HG02870 (cell line): ENCODE data around the gene KRT27.
"Not testable (repeated sequence)": the region's sequence is repeated elsewhere in the genome, so short reads cannot be mapped to it uniquely, and the experiment has no call there.

Experiments used
- ATAC-seq: cut with Tn5 transposase; IDR thresholded peaks from one replicate; pipeline ENCODE4 v1.9.1; 2021; ENCODE audit warnings: mild to moderate bottlenecking, moderate library complexity; ENCODE audit not compliant: unreplicated experiment

The KRT27 gene

DNA sequence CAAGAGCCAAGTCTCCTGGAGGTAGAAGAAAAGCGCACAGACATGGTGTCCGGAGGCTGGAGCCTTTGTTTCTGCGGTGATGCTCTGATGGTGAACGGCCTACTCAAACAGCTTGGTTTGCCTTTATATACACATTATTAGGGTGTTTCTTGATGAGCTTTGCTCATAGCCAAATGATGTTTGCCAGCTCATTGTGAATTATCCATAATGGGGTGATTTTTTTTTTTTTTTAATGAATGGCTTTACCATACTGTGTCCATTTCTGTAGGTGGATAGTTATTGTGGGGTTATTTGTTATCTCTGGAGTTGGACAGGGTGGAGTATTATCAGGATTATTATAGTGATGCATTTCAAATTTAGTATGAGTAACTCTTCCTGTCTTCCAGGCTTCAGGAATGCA, at the start of gene KRT27:
KRT27 (minus strand) TSS at position 101 of the 400 bp plus-strand sequence; CDS start at position 44, 57 bp downstream.
- no peak for ATAC-seq

DNA sequence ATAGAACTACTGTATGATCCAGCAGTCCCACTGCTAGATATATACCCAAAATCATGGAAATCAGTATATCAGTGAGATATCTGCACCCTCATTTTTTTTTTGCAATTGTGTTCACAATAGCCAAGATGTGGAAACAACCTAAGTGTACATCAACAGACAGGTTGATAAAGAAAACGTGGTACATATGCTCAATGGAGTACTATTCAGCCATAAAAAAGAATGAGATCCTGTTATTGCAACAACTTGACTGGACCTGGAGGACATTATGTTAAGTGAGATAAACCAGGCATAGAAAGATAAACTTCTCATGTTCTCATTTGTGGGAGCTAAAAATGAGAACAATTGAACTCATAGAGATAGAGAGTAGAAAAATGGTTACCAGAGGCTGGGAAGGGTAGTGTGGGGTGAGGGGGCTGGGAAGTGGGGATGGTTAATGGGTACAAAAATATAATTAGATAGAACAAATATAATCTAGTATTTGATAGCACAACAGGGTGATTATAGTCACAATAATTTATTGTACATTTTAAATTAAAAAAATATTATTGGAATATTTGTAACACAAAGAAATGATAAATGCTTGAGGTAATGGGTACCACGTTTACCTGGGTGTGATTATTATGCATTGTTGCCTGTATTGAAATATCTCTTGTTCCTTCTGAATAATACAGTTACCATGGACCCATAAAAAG, 47.9 kb upstream of the KRT27 start:
- ATAC-seq: no peak

DNA sequence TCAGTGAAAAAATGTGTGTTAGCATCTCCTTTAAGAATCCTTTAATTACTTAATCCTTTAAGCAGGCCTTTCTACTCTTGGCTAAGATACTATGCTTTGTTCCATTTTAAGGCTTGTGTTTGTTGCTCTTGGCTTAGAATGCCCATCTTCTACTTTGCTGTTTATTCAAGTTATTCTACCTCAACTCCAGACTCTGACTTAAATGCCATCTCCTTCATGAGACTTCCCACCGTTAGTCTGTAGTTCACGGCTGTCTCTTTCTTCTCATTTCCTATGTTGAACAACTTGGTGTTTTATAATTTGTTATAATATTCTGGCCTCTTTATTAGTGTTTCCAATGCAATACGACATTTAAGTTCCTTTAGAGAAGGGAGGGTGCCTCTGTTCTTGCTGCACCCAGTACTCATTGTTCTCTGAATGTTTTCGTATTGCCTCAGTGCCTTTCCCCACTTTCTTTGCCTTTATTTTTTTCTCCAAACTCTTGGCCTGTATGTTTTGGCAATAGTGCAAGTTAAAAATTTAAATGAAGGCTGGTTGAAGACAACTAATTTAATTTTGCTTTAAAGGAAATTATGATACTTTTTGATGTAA, 46.2 kb upstream of the KRT27 start:
- no peak for ATAC-seq

DNA sequence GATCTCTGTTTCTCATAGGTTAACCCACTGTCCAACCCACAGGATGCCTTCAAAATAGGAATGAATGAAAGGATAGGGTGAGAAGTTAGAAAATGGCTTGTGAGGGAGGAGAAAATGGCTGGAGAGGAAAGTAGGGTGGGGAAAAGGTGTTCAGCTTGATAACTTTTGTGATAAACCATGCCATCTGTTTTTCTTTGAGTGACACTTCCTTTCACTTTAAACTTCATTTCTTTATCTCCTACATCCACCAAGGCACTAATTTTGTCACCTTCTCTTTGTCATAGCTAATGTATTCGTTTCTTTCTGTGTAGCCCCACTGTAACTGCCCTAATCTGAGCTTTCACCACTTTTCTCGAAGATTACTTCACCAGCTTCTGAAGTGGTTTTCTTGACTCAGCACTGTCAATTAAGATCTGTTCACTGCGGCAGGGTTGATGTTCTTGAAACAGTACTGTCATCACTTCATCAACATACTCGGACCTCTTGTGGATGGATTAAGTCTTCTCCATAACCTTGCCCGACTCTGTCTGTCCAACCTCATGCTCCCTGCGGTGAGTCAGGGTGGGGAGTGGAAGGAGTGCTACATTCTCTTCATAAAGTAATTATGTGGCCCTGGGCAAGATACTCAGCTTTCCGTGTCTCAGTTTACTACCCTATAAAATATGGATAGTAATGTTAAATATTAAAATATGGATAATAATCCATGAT, 45.5 kb upstream of the KRT27 start:
- ATAC-seq: no peak

DNA sequence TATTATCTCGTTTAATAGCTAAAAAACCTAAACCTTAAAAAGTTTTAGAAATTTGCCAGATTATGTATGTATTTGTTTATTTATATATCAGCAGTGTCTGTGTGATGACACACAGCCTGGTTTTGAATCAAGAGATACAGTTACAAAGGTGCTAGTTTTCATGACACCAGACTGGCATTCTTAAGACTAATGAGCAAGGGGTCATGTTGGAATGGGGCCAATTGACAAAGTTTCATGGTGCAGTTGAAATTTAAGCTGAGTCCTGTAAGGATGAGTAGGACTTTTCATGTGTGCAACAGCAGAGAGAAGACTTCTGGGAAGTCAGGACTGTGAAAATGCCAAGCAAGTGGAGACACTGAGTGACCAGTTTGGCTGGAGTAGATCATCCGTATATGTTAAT, 43.2 kb upstream of the KRT27 start:
- ATAC-seq: no peak

DNA sequence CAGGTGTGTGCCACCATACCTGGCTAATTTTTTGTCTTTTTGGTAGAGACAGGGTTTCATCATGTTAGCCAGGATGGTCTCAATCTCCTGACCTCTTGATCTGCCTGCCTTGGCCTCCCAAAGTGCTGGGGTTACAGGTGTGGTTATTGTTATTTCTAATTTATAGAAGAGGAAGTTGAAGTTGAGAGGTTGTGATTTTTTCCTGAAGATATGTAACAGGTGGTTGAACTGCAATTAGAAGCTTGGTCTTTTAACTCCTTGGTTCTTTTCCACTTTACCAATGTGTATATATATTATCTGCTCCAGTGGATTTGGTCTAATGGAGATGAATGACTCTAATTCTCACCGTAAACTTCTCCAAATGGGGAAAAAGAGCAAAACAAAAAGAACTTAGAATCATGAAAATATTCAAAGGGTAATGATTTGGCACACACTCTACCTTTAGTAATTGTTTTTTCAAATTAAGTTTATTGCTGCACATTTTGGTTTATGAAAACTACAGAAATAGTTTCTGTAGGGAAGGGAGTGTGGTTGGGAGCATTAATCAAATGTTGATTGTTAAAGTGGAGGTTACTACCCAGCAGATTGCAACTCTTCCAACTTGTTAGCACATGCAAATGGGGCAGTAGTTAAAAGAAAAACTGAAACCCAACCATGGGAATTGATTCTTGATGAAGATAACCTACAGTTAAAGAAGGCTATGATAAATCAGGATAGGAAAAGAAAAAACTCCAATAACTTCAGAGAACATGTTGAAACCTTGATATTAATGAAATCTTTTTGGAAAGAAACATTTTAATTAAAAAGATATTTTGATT, 41.9 kb upstream of the KRT27 start:
- no peak for ATAC-seq

DNA sequence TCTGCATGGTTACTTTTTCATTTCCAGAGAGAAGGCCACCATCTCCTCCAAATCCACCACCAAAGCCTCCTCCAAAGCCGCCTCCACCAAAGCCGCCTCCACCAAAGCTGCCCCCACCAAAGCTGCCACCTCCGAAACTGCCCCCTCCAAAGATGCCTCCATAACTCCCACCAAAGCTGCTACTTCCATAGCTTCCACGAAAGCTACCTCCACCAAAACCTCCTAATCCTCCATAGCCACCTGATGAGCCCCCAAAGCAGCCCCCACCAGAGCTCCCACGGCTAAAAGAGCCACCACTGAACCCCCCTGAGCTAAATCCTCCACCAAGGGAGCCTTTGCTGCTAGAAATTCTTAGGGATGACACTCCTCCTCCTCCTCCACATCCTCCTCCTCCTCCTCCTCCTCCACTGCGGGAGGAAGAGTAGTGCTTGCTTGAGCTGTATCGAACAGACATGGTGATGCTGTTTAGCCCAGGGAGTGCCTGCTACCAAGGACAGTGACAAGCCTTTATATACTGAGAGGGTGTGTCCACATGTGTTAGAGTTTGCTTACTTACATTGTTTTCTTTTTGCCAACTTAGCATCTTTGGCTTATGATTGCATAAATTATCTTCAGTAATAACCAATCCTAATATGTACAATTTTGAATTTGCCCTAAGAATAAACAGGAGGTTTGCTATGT, 39.9 kb upstream of the KRT27 start, which contains the start of gene KRT10:
KRT10 (minus strand) TSS at position 483 of the 681 bp plus-strand sequence; CDS start at position 454, 29 bp downstream.
- ATAC-seq: no peak

- no peak for ATAC-seq
Measured at GRCh38 chr17:40821536-40821935, 39.2 kb upstream of the KRT27 start.

DNA sequence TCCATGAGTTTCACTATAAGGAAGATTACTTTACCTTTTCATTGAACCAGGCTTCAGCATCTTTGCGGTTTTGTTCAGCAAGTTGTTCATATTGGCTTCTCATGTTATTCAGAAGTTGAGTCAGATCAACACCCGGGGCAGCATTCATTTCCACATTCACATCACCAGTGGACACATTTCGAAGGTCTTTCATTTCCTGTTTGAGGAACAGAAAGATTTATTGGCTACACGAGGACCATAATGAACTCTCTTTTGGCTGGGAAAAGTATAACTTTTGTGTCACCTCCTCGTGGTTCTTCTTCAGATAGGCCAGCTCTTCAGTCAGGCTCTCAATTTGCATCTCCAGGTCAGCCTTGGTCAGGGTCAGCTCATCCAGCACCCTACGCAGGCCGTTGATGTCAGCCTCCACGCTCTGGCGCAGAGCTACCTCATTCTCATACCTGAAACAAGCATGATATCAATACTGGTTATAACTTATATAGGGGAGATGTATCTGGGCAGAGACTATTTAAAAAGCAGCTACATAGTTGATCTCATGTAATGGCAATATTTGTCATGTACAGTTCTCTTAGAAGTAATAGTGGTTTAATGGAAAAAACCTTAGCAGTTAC, 38.0 kb upstream of the KRT27 start:
- no peak for ATAC-seq

- no peak for ATAC-seq
Measured at GRCh38 chr17:40819528-40820125, 37.3 kb upstream of the KRT27 start.

GRCh38 chr17:40818733-40819527, 36.6 kb upstream of the KRT27 start:
- ATAC-seq: peak; percentile 69

DNA sequence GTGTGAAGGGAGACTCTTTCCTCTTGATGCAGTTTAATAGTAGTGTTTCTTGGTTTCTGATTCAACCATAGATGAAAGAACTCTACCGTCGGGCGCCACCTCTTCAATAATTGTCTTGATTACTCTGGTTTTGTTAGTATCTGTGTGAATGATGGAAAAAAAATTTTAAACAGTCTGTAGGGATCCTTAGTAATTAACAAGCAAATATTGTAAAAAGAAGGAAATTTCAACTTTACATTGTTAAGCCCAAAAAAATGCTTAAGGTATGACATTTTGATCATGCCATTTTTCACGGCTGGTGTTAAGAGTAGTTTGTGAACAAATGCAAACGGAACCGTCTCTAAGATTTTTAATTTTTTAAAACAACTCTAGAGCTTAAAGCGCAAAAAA, 36.0 kb upstream of the KRT27 start:
- ATAC-seq: no peak

- no peak for ATAC-seq
Measured at GRCh38 chr17:40817103-40817682, 34.8 kb upstream of the KRT27 start.

- no peak for ATAC-seq
Measured at GRCh38 chr17:40816569-40816968, 34.2 kb upstream of the KRT27 start.

DNA sequence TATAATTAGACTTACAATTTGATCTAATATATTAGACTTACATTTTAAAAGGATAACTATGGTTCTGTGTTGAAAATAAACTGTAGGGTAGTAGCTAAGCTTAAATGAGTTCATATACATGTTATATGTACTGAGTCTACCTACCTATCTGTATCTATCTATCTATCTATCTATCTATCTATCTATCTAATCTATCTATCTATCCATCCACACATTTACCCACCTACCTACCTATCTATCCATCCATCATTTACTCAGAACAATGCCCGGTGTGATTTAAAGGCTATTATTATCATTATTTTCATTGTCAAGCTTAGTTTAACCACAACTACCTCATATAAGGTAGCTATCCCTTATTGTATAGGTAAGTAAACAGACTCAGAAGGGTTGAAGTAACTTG, 33.0 kb upstream of the KRT27 start:
- ATAC-seq: no peak

GRCh38 chr17:40814657-40815056, 32.3 kb upstream of the KRT27 start:
- ATAC-seq: not testable (repeated sequence)

GRCh38 chr17:40813804-40814203, 31.5 kb upstream of the KRT27 start:
- ATAC-seq: no peak

- ATAC-seq: no peak
Measured at GRCh38 chr17:40812639-40813038, 30.3 kb upstream of the KRT27 start.

DNA sequence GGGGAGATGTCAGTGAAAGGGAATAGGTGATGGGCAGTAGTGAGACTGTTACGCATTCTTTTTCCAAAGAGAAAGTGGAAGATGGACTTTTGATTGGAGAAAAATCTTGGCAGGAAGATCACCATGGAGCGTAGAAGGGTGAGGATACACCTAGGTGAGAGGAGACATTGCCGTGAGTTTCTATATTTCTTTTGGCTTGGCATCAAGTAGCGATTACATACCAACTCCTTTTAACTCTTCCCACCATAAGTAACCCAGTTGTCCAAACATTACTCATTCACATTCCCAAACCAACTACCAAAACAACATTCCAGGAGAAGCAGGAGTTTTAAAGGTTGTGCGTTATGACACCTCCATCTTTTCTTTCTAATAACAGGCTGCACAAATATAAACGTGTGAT, 28.1 kb upstream of the KRT27 start:
- no peak for ATAC-seq
